ENCODE data around the gene C9.
"Not testable (repeated sequence)": the region's sequence is repeated elsewhere in the genome, so short reads cannot be mapped to it uniquely, and the experiment has no call there.

C9 gene

DNA sequence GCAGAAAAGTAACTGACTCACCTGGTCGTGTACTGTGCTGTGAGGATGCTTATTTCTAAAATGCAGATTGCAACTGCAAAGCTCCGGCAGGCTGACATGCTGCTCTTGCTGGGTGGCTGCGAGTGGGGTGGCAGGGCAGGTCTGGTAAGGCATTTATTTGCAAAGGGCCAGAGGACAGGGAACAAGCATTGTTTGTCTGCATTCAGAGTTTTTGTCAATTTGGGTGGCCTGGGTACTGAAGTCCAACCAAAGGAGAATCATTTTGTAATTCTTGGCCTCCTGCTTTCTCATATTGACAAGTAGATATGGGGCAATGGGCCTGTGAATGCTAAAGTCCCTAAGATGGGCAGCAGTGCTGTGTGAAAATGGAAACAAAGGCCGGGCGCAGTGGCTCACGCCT is at the start of gene C9:
TSS of gene C9 (minus strand) at position 129 of the 400 bp plus-strand sequence. CDS start at position 98, 31 bp downstream.
- no peak for DNase-seq

DNA sequence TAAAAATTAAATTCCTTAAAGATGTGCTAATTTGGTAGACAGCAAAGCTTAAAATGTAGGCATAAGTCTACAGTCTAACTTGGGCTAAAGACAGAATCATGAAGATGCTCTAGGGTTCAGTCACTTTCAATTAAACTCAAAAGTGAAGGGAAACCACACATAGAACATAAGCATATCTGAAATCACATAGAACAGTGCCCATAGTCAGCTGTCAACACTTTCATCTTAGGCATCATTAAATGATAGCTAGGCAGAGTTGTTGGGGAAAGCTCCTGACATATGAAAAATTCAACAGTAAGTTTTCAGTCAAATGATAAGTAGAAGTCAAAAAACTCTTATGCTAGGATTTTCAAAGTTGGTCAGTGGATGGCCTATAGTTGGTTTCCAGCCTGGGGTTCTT is 49.5 kb upstream of the C9 start:
- no peak for DNase-seq

DNA sequence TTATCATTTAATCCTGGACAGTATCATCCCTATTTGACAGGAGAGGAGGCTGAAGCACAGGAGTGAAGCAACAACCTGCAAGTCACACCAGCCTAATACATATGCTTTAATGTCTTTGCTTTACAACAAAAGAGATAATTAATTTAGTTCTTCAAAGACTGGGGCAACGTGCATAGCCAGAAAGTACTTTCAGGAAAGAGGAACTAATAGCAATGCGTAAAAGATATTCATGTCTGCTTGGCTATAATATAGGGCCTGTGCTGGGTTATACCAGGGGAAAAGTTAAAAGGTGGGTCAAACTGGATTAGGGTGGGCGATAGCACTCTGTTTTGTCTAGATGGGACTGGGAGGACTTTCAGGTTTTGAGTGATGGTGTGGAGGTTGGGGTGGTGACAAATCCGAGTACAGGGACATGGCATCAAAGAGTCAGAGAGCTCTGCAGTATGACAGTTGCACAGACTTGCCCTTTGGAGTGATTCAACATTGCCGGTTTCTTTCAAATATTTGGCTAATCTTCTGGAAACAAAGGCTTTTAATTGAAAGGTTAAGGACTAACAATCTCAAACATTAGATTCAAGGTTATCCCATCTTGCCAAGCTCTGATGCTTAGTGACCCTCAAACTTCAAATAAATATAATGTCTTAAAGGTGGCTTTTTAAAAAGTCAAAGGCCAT is 48.6 kb upstream of the C9 start:
- no peak for DNase-seq

DNA sequence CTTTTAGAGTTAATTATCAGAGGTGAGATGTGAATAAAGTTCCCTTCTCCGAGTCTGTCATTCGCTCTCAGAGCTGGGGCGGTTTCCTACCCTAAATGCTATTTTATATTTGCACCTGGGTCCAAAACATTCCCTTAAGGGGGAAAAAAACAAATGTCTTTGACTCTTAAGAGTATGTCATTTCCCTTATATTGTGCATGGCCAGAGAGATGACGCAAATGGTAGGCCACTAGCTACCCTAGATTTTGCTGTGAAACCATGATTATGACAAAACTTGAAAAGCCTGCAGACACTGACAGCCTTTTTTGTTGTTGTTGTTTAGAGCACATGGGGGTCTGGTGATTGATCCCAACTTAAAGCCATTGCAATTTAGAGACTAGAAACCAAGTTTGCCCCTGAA is 47.7 kb upstream of the C9 start:
- no peak for DNase-seq

DNA sequence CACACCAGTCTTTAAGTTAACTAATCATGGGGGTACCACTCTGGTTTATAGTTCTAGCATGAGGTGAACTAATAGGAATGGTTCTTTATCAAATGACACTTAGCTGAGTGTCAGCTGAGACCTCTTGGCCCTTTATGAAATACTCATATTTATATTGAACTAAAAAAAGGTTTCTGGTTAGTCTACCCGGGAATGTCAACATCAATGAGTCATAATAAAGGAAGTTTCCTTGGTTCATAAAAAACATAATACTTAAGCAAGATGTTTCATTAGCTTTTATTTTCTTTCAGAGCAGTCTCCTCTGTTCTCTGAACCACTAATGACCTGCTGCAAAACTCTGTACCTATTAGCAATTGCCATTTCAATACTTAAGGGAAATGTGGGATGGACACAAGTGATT is 46.8 kb upstream of the C9 start:
- no peak for DNase-seq

DNA sequence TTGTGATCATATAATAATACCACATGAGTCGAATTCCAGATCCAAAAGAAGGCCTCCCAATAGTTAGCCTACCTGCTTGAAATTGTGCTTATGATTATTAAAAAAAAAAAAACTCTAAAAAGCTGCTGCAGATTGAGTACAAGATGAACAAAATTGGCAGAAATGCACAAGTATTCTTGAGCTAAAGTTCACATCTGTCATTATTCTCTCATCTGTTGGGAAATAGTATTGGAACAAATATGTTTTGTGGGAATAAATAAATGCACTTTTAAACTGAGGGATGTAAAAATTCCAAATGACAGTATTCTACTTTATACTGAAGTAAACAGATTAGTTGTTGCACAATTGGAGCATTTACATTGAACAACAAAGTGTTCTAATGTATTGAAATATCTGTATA is 44.7 kb upstream of the C9 start:
- DNase-seq: no peak

DNA sequence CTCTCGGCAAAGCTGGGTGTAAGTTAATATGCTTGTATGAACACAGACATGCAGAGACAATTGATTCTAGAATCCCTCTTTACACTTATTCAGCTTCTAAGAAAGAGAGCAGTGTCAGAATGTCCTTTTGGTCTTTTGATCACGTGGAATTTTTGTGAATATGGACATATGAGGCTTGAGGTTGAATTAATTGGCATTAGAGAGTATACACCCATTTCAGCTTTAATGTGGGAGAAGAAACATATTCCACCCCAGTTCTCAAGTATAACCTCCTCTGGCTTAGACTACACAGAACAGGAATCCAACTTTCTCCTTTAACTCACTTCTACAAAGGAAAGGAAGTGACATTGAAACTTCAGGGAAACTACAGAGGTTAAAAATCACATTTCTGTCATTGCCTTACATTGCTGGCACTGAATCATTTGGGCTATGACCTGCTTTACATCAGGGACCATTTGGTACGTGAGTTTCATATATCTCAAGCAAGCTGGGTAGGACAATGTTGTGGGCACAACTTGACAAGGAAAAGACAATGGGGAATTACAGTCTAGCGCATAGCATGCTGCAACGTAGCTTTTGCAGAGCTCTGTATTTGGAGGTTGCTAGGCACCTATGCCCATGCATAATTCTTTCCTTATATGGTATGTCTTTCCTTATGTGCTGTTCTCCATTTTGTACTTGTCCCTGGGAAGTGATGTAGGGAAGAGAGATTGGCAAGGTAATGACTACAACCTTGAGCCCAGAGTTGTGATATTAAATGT is 41.0 kb upstream of the C9 start:
- no peak for DNase-seq

DNA sequence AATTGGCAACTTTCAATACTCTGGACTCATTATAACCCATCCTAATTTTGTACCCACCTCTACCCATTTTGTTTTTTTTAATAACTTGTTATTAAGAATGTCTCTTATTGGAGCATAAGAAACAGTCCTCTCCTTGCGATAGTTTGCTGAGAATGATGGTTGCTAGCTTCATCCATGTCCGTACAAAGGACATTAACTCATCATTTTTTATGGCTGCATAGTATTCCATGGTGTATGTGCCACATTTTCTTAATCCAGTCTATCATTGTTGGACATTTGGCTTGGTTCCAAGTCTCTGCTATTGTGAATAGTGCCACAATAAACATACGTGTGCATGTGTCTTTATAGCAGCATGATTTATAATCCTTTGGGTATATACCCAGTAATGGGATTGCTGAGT is 39.5 kb upstream of the C9 start:
- DNase-seq: not testable (repeated sequence)

DNA sequence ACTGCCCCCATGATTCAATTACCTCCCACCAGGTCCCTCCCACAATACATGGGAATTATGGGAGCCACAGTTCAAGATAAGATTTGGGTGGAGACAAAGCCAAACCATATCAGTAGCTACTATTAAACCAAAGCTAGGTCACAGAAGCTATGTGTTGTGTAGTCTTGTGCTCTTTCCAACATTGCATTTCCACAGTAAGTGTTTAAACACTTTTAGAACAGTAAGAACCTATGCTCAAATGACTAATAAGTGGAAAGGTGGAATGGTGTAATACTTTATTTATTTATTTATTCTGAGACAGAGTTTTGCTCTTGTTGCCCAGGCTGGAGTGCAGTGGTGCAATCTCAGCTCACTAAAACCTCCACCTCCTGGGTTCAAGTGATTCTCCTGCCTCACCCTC is 37.8 kb upstream of the C9 start:
- DNase-seq: not testable (repeated sequence)

DNA sequence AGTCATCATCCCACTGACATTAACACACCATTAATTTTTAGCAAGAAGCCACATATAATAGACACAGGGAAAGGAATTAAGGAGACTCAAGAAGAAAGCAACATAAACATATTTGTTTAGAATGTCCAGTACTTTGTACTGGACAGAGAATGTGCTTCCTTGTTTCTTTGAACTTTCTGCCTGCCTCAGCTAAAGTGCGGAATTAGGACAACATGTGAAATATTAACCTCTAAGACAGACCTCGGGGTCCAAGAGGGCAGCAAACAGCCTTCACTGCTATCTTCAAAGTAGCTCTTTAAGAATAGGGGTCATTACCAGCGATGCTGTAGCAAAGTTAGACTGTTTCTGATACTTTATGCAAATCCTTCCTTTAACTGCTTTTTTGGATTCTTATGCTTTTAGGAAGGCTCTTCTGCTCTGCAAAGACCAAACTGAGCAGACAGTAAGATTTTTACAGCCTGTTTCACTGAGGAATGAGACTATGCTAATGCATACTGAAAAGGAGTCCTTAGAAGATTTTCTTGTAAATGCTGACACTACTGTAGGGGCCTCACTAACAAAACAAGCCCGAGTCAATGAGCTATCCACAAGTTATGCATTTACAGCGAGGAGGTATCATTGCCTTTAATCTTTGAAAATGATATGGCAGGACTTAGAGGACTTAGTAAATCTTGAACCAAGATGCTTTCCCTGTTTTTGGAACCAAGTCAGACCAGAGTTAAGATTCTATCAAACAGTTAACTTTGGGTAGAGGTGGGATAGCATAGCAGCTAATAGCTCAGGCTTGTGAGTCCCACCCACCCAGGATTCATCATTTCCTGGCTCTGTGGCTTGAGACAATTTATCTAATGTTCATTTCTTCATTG is 36.7 kb upstream of the C9 start:
- DNase-seq: no peak

DNA sequence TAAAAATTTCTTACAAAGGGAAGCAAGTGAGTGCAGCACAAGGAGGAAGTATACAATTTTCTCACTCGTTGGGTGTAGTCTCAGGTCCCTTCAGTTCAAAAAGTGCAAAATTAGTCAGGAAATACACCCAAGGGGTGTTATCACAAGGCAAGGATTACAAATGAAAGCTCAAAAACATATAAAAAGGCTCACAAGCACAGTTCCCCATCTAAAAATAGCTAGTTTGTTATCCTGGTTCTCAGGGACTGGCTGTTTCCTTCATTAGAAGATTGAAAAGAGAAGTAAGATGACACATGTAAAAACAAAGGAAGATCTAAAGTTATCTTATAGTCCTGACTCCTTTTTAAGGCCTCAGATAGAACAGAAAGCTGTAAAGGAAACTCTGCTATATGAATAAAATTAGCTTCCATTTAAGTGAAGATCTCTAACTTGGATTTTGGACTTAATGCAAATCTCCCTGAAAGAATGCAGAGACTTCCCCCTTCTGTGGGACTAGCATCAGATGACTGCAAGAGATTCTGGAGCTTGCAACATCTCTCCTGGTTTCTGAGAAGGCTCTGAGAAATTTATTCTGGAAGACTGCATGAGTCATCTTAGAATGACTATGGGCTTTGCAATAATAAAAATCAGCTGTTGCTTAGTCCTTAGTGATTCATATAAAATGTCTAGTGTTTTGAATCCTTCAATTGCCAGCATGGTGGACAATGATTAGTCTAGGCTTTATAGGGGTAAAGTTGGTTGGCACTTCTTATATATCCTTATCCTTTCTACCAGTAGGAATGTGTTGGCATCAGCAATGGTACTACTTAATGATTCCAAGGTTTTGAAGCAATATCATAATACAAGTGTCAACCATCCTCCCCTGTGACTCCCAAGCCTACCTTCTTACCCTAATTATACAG is 35.1 kb upstream of the C9 start:
- no peak for DNase-seq

DNA sequence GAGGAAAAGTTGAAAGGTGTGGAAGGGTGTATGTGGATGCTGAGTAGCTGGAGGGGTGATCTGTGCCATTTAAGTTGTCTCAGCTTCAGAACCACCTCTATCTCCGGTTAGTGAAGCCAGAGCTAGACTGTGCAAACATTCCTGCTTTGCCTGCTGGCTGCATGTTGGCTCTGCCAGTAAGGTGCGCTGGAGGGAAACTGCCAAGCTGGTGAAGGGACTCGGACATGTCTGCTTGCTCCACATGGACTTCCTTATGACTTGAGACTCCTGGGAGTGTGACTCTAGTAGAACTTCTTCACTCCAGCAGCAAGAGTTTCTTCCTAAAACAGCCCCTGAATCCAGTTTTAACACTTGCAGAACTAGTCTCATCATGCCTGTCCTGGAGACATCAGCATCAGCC is 32.5 kb upstream of the C9 start:
- no peak for DNase-seq

DNA sequence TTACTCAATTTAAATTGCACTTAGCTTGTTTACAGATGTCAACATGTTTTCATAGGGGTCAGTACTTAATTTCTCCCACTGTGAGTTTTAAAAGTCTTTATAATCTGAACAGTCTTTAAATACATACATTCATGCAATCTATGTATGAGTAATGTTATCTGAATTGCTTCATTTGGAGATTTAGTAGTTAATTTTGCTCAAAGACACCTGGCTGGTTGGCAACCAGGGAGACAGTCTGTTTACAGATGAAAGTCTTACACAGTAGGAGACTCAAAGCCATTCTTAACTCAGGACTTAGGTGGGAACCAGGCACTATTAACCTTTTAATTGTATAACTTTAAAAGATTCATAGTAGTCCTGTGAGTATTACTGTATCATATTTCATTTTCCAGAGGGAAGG is 31.2 kb upstream of the C9 start:
- DNase-seq: no peak

DNA sequence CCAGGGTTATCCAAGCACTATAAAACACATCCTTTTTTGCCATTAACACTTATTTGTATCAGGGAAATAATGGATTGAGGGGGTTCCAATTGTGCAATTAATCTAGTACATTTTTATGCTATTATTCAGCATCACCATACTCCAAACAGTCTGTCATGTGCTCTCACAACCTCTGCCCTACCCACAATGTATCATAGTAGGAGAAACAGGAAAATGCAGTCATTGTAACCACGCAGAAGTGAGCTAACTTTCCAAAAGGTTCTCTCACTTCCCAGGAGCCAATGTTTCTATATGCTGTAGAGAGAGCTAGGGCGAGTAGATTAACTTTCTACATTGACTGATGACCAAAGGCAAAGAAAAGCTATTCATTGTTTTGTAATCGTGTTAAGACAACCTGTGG is 30.7 kb upstream of the C9 start:
- DNase-seq: no peak

DNA sequence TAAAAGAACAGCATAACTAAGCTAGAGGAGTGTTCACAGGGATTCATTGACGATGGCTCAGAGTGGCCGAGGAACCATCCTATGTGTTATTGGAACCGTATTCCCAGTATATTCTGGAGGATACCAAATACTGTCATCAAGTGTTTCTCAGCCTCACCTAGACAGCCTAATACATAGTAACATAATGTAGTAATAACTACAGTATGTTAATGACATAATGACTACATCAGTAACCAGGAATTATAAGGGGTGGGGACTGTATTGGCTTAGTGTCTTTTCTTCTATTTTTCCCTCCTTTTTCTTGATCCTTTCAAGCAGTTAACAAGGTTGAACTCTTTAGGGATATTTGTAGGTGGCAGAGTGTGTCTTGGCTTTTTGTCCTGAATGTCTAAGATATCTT is 26.6 kb upstream of the C9 start:
- no peak for DNase-seq

DNA sequence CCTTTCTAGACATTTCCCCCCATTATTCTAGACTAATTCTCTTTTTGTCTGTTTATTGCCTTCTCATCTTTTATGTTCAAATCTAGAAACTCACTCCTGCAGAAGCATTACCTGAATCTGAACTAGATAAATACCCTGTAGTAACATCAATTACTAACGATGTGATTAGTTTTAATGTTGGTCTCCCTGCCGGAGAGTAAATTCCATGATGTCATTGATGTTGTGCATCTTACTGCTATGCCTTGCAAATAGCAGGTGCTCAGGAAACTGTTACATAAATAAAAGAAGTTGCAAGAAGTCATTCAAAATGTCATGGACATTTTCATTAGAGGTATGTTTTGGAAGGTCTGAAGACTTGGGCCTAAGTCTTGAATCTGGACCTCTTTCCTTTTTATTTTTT is 23.0 kb upstream of the C9 start:
- no peak for DNase-seq

DNA sequence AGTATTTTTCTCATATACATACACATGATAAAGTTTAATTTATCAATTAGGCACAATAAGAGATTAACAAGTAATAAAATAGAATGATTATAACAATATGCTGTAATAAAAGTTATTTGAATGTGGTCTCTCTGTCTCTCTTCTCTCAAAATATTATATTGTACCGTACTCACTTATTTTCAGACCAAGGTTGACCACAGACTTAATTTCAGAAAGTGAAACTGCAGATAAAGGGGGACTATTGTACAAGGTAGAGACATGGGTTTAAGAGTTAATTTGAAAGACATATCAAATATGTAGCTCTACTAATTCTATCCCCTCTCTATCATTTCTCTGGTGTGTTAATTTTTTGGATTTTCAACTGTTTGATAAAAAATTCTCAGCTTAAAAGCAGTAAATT is 20.0 kb upstream of the C9 start:
- no peak for DNase-seq

DNA sequence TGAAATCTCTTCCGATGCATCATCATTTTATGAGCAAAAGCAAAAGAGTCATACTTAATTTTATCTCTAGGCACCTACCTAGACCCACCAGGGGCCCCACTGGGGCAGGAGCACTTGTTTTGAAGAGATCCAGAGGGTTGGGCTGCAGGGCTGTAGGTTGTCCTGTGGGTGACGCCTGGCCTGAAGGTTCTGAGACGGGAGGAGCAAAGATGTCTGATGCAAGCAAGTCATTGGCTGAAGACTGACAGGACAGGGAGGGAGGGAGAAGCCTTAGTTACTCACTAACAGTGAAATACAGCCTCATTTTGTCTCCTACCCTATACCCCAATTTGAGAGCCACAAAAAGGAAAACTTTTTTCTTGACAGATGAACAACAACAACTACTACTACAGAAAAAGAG is 17.1 kb upstream of the C9 start:
- no peak for DNase-seq

DNA sequence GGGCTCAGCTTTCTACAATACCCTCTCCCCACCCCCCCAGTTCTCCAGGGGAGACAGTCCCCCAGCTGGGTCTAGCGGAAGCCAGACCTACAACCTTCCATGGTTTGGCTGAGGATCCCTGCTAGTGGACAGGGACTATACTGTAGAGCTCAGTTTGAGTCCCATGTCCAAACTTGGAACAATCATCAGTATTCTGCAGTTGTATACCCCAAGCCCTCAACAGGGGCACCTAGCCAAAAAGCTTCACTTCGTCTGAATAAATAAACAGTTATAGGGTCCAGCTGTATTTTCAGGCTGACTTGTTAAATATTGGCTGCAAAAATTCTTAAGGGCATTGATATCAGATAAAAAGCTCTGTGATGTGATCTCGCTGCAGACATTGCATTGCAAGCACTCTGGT is 15.4 kb upstream of the C9 start:
- DNase-seq: no peak

DNA sequence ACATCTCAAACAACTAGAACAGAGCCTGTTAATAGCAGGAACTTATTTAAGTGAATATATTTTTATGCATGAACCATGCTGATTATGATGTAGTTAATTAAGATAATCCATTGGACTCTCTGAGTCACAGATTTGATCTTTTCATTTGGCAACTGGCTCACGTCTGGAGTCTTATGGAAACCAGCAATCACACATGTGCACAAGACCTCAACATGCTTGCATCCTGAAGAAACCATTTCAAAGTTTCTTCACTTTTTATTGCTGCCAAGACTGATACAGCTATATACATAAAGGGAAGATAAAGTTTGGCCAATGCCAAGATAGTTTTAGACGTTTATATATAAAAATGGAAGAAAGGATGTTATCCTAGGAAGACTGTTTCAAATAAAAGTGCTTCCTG is 13.3 kb upstream of the C9 start:
- no peak for DNase-seq

DNA sequence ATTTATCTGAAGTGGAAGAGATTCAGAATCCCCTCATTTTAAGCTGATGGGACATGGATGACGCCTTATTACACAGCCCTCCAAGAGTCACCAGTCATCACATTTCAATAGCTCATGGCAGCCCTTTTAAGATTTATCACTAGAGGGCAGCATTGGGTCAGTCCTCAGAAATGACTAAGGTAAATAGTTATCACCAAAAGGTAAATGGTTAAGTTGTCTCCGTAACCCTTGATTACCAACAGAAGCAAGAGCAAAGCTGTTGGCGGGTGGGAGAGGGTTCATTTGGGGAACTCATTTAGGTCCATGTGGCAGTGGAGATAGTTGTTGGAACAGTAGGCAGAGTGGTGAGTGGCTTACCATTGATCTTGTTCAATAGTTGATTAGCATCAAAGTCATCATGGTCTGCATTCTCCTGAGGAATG is 12.0 kb upstream of the C9 start:
- peak; percentile 11 for DNase-seq

DNA sequence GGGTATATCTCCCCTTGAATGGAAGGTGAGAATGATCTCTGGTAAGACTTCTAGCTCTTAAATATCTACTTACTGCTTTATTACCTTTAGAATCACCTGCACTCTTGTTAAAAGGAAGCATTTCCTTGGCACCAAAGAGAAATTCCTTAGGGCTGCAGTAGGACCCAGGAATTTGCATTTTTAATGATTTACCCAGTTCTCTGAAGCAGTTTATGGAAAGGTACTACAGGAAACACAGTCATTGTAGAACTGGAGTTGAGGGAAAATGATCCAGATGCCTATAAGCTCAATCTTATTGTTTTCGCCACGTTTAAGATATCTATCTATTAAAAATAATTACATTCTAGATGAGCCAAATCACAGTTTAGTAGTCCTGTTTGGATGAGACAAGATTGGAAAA is 9.5 kb upstream of the C9 start:
- DNase-seq: no peak

DNA sequence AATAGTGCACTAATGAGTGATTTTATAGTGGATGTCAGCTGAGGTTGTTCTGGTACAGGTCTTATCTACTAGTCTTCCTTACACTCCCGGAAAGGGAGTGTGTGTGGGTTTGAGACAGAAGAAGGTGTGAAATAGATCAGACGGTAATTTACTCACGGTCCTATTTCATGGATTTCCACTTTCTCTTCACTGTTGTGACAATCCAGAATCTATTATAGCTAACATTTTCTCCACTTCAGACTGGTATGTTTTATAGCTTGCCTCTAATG is 7.0 kb upstream of the C9 start:
- no peak for DNase-seq
